HL-60 (cell line): ENCODE measurements around the gene THAP5.

Experiments
- CTCF ChIP-seq: IDR thresholded peaks from one replicate; pipeline ENCODE4 v1.5.1; 2011; ENCODE audit warnings: low read length, control low read depth, inconsistent platforms; ENCODE audit not compliant: insufficient read depth
- GABPA ChIP-seq: IDR thresholded peaks from 2 replicates; pipeline ENCODE4 v1.6.1; 2012; ENCODE audit warnings: low read depth
- POLR2AphosphoS5 ChIP-seq: IDR thresholded peaks from 2 replicates; pipeline ENCODE4 v1.6.1; 2012; ENCODE audit warnings: low read depth
- REST ChIP-seq: IDR thresholded peaks from 2 replicates; pipeline ENCODE4 v1.6.1; 2012; ENCODE audit warnings: low read depth; ENCODE audit not compliant: insufficient replicate concordance
- SPI1 ChIP-seq: IDR thresholded peaks from 2 replicates; pipeline ENCODE4 v1.6.1; 2012; ENCODE audit warnings: low read depth, mild to moderate bottlenecking, borderline replicate concordance

GRCh38 chr7:108613949-108614381 lies 44.5 kb upstream of the THAP5 start:
- TF ChIP-seq CTCF: no peak
- no peak for TF ChIP-seq POLR2AphosphoS5
- no peak for TF ChIP-seq REST
- no peak for TF ChIP-seq GABPA
- TF ChIP-seq SPI1: no peak
